HEK293T (cell line): ENCODE results near the gene PMEL.

Source experiments
- CTCF ChIA-PET: fragments of 350-600 bp; formaldehyde crosslinking; extraction: SDS; loops from one replicate; lab custom pipeline; 2021; ENCODE audit warnings: antibody characterized with exemption, inconsistent platforms; lab: Yijun Ruan, JAX
- POLR2A ChIA-PET: fragments of 350-600 bp; formaldehyde crosslinking; extraction: SDS; loops from one replicate; lab custom pipeline; 2020; ENCODE audit warnings: antibody characterized with exemption, inconsistent platforms; lab: Yijun Ruan, JAX
- DNase-seq: peaks from one replicate; pipeline ENCODE4 v3.0.0; 2012; ENCODE audit warnings: mixed read lengths; ENCODE audit errors: extremely low spot score
- ARNT ChIP-seq: fragments of 450-650 bp; IDR thresholded peaks from 2 replicates; pipeline ENCODE4 v1.6.1; 2017; ENCODE audit warnings: mild to moderate bottlenecking
- BHLHE40 ChIP-seq: fragments of 450-650 bp; IDR thresholded peaks from 2 replicates; pipeline ENCODE4 v1.6.1; 2016; ENCODE audit warnings: mild to moderate bottlenecking, moderate library complexity, borderline replicate concordance
- CTBP1 ChIP-seq: fragments of 450-650 bp; IDR thresholded peaks from 2 replicates; pipeline ENCODE4 v1.6.1; 2016; ENCODE audit warnings: borderline replicate concordance
- ELF4 ChIP-seq: fragments of 450-650 bp; IDR thresholded peaks from 2 replicates; pipeline ENCODE4 v1.6.1; 2017; ENCODE audit warnings: antibody characterized with exemption
- FOXA1 ChIP-seq: fragments of 450-650 bp; IDR thresholded peaks from 2 replicates; pipeline ENCODE4 v1.6.1; 2016; ENCODE audit warnings: mild to moderate bottlenecking
- FOXK2 ChIP-seq: fragments of 450-650 bp; IDR thresholded peaks from 2 replicates; pipeline ENCODE4 v1.6.1; 2016; ENCODE audit warnings: mild to moderate bottlenecking
- FOXM1 ChIP-seq: fragments of 450-650 bp; IDR thresholded peaks from 2 replicates; pipeline ENCODE4 v1.6.1; 2017; ENCODE audit warnings: mild to moderate bottlenecking, borderline replicate concordance
- HDGF ChIP-seq: fragments of 450-650 bp; IDR thresholded peaks from 2 replicates; pipeline ENCODE4 v1.6.1; 2017; ENCODE audit warnings: antibody characterized with exemption, borderline replicate concordance
- L3MBTL2 ChIP-seq: fragments of 450-650 bp; conservative IDR thresholded peaks from 2 replicates; pipeline ENCODE4 v1.6.1; 2016; ENCODE audit warnings: mild to moderate bottlenecking
- LEF1 ChIP-seq: fragments of 450-650 bp; IDR thresholded peaks from 2 replicates; pipeline ENCODE4 v1.6.1; 2017; ENCODE audit warnings: mild to moderate bottlenecking, borderline replicate concordance
- NFRKB ChIP-seq: fragments of 450-650 bp; IDR thresholded peaks from 2 replicates; pipeline ENCODE4 v1.6.1; 2016; ENCODE audit warnings: mild to moderate bottlenecking, moderate library complexity
- PKNOX1 ChIP-seq: fragments of 450-650 bp; IDR thresholded peaks from 2 replicates; pipeline ENCODE4 v1.6.1; 2016
- SP1 ChIP-seq: fragments of 450-650 bp; IDR thresholded peaks from 2 replicates; pipeline ENCODE4 v1.6.1; 2017
- SUZ12 ChIP-seq: fragments of 450-650 bp; IDR thresholded peaks from 2 replicates; pipeline ENCODE4 v1.6.1; 2016; ENCODE audit warnings: mild to moderate bottlenecking
- TARDBP ChIP-seq: fragments of 450-650 bp; IDR thresholded peaks from 2 replicates; pipeline ENCODE4 v1.6.1; 2016
- ZNF384 ChIP-seq: fragments of 450-650 bp; IDR thresholded peaks from 2 replicates; pipeline ENCODE4 v1.6.1; 2016

The PMEL gene

DNA sequence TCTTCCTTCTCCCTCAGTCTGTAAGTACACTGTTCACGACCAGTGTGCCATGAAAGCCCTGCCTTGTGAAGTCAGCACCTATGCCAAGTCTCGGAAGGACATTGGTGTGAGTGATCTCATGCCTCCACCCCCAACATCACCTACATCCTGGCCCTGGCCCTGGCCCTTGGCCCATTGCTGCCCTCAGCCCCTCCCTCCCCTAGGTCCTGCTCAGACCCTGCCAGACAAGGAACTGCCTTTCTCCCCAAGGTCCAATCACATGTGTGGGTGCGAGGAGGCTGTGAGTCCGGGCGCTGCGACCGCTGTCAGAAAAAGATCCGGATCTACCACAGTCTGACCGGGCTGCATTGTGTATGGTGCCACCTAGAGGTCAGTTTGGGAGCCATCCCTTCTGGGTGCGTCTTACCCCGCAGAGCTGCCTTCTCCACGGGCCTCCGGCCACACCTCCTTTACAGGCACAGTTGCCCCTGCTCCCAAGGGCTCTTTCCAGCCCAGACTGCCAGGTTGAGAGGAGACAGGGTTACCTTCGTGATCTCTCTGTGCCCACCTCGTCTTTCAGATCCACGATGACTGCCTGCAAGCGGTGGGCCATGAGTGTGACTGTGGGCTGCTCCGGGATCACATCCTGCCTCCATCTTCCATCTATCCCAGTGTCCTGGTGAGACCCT is 25.6 kb downstream of the PMEL start:
- POLR2A ChIA-PET = interaction anchor here (0.6 to 2.5 kb wide), 8 partner anchors 12 to 123 kb away, joined by 3 to 14 read pairs (median 4); partner anchors contain the start of genes ORMDL2, PYM1, RAB5B and SARNP
- TF ChIP-seq BHLHE40 = no peak
- TF ChIP-seq HDGF = 0 out of 2 replicates have a peak, but pooled peaks have one; percentile 45
- peak; percentile 89 for DNase-seq
- CTCF ChIA-PET = interaction anchor here (0.5 to 2.2 kb wide), 8 partner anchors 10 to 274 kb away, joined by 3 to 12 read pairs (median 4); partner anchors contain the start of gene SUOX

GRCh38 chr12:55938826-55939501 is 26.9 kb downstream of the PMEL start:
- no peak for DNase-seq
- no peak for TF ChIP-seq FOXA1
- TF ChIP-seq ARNT = no peak
- TF ChIP-seq TARDBP = no peak
- TF ChIP-seq PKNOX1 = no peak
- CTCF ChIA-PET = interaction anchor here (1.0 to 2.2 kb wide), 3 partner anchors 9 to 200 kb away, joined by 3 to 12 read pairs (median 10); no protein-coding TSS in a partner anchor
- POLR2A ChIA-PET = interaction anchor here (1.0 to 2.5 kb wide), 6 partner anchors 10 to 121 kb away, joined by 3 to 14 read pairs (median 4); partner anchors contain the start of genes ORMDL2, PYM1, RAB5B and SARNP

DNA sequence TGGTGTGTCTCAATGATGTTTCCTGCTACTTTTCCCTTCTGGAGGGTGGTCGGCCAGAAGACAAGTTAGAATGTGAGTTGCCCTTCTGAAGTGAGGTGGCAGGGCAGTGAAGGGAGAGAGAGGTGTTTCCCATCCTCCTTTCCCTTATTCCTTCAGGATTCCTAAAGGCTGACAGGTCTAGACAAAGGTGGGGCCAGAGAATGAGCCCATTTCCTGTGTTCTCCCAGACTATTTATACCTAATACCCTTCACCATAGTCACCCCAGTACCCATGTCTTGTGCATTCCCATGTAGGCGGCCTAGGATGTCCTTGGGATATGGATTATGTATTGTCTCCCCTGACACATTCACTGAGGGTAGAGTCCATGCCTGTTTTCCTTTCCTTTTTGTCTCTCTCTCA is 27.9 kb downstream of the PMEL start:
- ChIA-PET CTCF (no interaction called here), POLR2A (interaction anchor here (1.2 kb wide), 1 partner anchor 36 kb away, joined by 3 read pairs; the partner anchor contains the start of gene RAB5B)
- no peak for DNase-seq
- TF ChIP-seq LEF1 = no peak
- TF ChIP-seq TARDBP = no peak
- TF ChIP-seq CTBP1 = no peak
- TF ChIP-seq NFRKB = no peak
- no peak for TF ChIP-seq BHLHE40
- TF ChIP-seq HDGF = no peak
- TF ChIP-seq FOXA1 = no peak

DNA sequence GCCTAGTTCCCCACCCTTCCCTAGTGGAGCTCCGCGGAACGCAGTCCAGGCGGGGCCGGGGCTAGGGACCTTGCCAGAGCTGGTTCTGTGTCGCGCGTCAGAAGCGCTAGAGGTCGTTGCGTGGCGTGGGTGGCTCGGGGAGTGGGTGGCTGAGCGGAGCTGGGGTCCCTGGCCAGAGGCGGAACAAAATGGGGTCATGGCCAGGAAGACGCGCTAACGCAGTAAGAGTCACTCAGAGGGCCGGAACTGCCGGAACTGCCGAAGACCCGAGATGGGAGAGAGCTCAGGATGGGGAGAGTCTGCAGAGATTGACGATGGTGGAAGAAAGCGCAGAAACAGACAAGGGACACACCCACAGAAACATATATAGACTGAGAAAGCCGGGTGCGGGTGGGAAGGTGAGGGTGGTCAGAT is 30.1 kb downstream of the PMEL start:
- POLR2A ChIA-PET = interaction anchor here (1.9 kb wide), 1 partner anchor 9 kb away, joined by 9 read pairs; the partner anchor contains the start of gene PYM1
- CTCF ChIA-PET = interaction anchor here (0.6 to 0.7 kb wide), 2 partner anchors 128 to 299 kb away, joined by 3 read pairs; partner anchors contain the start of gene OR10P1
- no peak for DNase-seq
- no peak for TF ChIP-seq NFRKB
- no peak for TF ChIP-seq ELF4
- TF ChIP-seq FOXM1 = no peak
- TF ChIP-seq L3MBTL2 = no peak
- no peak for TF ChIP-seq FOXA1

GRCh38 chr12:55934773-55935172 is 31.1 kb downstream of the PMEL start:
- CTCF ChIA-PET = interaction anchor here (1.1 kb wide), 1 partner anchor 9 kb away, joined by 5 read pairs; no protein-coding TSS in a partner anchor
- DNase-seq = no peak
- TF ChIP-seq HDGF = no peak
- TF ChIP-seq ZNF384 = no peak
- TF ChIP-seq NFRKB = no peak
- no peak for TF ChIP-seq FOXM1
- TF ChIP-seq FOXK2 = no peak
- TF ChIP-seq PKNOX1 = no peak
- TF ChIP-seq FOXA1 = no peak
- no peak for TF ChIP-seq SUZ12
- TF ChIP-seq ELF4 = no peak
- no peak for TF ChIP-seq BHLHE40
- TF ChIP-seq CTBP1 = no peak
- no peak for TF ChIP-seq TARDBP
- no peak for TF ChIP-seq LEF1
- TF ChIP-seq L3MBTL2 = no peak
- no peak for TF ChIP-seq ARNT
- TF ChIP-seq SP1 = no peak
- POLR2A ChIA-PET = interaction anchor here (0.6 to 1.4 kb wide), 2 partner anchors 101 to 104 kb away, joined by 4 to 5 read pairs; no protein-coding TSS in a partner anchor

GRCh38 chr12:55933799-55934742 is 31.8 kb downstream of the PMEL start:
- CTCF ChIA-PET = interaction anchor here (1.1 kb wide), 1 partner anchor 8 kb away, joined by 5 read pairs; no protein-coding TSS in a partner anchor
- no peak for DNase-seq
- POLR2A ChIA-PET = interaction anchor here (0.8 to 1.4 kb wide), 2 partner anchors 103 to 104 kb away, joined by 3 to 4 read pairs; no protein-coding TSS in a partner anchor
- TF ChIP-seq NFRKB (no peak), ARNT (no peak), BHLHE40 (no peak), L3MBTL2 (no peak), FOXK2 (no peak)
